Stimulated activated CD4-positive, alpha-beta T cell treated with anti-CD3 and anti-CD28 coated beads, Interleukin-2, amount 100 ng/mL, for 4 hours (primary cell): ENCODE results near the gene RPL31.
A peak's percentile ranks its signal among the peaks of the same experiment; 100 is the strongest.

ENCODE experiments used
- DNase-seq: peaks from one replicate; pipeline ENCODE4 v3.0.0-alpha.2; 2020; ENCODE audit warnings: low read depth

RPL31 gene

DNA sequence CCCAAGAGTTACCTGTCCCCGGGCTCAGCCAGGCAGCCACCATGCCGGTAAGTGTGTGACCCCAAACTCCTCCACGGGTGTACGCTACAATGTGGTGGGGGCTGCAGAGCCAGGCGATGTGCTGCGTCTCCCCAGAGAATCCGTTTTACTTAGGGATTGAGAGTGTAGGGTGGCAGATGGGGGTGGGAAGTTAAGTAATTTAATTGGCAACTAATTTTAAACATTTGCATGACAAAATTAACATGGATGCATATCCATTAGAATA lies 26.6 kb upstream of the RPL31 start:
- no peak for DNase-seq

- DNase-seq = no peak
Observed at GRCh38 chr2:100976061-100976460, 26.0 kb upstream of the RPL31 start.

GRCh38 chr2:100976645-100977391 lies 25.3 kb upstream of the RPL31 start:
- no peak for DNase-seq

DNA sequence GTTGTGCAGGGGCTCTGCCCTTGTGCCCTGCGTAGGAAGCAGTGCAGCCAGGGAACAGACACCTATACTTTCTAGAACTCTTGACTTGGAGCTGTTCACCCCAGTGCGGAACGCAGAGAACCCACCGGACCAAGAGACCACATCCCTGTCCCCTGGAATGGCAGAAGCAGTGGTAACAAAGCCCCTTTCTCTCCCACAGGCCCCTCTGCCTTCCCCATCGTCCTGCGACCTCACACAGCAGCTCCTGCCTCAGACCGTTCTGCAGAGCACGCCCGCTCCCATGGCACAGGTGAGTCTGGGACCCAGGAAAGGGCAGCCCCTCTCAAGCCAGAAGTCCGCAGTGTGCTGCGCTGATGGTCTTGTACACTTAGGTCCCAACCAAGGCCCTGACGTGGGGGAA lies 24.6 kb upstream of the RPL31 start:
- no peak for DNase-seq

- no peak for DNase-seq
Observed at GRCh38 chr2:100978582-100979191, 23.4 kb upstream of the RPL31 start.

- no peak for DNase-seq
Observed at GRCh38 chr2:100980046-100980445, 22.0 kb upstream of the RPL31 start.

DNA sequence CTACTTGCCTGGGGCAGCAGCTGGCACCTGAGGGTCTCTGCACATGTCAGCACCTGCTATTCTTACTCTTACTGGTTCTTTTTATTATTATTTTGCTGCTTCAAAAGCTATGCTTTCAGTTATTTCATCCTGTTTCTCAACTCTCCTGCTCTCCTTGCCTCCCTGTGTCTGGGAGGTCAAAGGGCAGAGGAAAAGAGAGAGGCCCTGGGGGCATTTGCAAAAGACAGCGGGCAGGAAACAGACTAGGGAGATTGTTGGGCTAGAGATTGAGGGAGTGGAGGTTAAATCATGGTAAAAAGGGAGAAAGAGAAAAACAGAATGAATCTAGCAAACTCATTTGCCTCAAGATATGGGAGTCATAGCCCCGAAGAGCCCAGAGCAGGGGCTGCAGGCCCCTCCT lies 21.1 kb upstream of the RPL31 start:
- no peak for DNase-seq

- DNase-seq = no peak
Observed at GRCh38 chr2:100982431-100982861, 19.6 kb upstream of the RPL31 start.

GRCh38 chr2:100983201-100983600 lies 18.9 kb upstream of the RPL31 start:
- no peak for DNase-seq

- DNase-seq = no peak
Observed at GRCh38 chr2:100983684-100984310, 18.3 kb upstream of the RPL31 start.

DNA sequence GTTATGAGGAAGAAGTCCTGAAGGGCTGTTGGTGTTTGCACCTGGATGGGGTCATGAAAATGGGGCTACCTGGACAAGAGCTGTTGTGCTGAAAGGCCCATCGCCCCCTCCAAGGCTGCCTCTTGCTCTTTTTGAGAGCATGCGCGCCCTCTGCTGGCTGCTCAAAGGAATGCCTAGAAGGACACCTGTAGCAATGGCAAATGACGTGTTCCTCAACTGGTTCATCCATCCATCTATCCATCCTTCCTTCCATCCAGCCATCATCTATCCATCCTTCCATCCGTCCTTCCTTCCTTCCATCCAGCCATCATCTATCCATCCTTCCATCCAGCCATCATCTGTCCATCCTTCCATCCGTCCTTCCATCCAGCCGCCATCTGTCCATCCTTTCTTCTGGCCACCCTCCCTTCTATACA lies 17.2 kb upstream of the RPL31 start:
- DNase-seq = peak; percentile 62

- DNase-seq = no peak
Observed at GRCh38 chr2:100986157-100986556, 15.9 kb upstream of the RPL31 start.

DNA sequence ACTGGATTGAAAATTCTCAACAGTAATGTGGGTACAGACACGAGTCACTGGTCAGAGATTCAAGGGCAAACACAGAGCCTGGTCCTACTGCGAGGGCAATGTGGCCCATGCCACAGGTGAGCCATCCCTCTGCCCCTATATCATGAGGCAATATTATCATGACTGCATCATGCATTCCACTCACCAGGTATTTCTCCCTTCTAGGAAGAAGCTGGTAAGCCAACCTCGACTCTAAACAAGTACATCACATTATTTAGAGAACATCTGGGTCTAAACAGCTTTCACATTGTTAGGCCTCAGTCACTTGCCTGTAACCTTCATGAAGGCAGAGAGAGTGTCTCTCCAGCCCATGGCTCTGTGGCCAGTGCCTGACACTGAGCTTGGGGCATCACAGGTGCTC lies 14.6 kb upstream of the RPL31 start:
- DNase-seq = no peak

GRCh38 chr2:100987974-100988373 lies 14.1 kb upstream of the RPL31 start:
- DNase-seq = no peak

- no peak for DNase-seq
Observed at GRCh38 chr2:100988630-100989417, 13.3 kb upstream of the RPL31 start.

- DNase-seq = no peak
Observed at GRCh38 chr2:100989666-100990065, 12.4 kb upstream of the RPL31 start.

DNA sequence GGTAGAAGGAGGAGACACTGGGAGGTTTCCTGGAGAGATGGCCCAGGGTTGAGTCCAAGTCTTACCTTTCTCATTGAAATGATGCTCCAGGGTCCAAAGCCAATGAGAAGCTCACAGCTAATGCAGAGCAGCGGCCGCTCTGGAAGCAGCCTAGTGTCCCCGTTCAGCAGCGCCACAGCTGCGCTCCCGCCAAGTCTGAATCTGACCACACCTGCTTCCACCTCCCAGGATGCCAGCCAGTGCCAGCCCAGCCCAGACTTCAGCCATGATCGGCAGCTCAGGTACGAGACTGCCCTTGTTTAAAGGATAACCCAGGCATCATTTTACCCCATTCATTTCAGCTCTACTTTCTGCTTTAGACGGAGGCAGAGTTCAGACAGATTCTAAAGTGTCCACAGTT lies 11.9 kb upstream of the RPL31 start:
- no peak for DNase-seq

GRCh38 chr2:100990650-100991403 lies 11.3 kb upstream of the RPL31 start:
- DNase-seq = no peak

DNA sequence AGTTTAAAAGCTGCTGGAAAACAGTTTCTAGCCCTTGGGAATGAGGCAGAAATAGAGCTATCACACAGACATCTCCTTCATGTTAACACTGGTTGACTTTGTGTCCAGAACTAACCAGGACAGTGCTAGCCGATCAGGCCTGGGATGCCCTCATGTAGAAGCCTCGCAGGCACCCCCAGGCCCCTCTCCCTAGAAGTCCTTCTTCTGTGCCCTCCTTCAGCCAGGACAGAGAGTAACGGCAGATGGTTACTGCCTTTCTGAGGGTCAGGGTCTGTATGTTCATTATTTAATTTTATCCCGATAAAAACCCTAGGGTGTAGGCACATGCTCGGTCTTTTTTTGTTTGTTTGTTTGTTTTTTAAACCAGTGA lies 10.7 kb upstream of the RPL31 start:
- DNase-seq = no peak

- DNase-seq = no peak
Observed at GRCh38 chr2:100992262-100992661, 9.8 kb upstream of the RPL31 start.

DNA sequence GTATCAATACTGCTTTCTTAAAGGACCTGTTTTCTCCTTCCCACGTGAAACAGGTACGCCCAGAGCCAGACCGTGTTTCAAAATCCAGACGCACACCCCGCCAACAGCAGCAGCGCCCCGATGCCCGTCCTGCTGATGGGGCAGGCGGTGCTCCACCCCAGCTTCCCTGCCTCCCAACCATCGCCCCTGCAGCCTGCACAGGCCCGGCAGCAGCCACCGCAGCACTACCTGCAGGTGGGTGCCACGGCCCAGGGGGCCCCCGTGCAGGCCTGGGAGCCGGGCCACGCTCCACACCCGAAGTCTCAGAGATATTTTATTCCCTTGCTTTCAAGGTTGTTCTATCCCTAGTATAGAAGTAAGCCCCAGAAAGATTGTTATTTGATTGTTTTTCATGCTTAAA lies 8.8 kb upstream of the RPL31 start:
- DNase-seq = no peak
